Neutrophil (primary cell): ENCODE measurements around the gene YIPF2.
"Not testable (repeated sequence)": the region's sequence is repeated elsewhere in the genome, so short reads cannot be mapped to it uniquely, and the experiment has no call there.

ENCODE experiments used
- H3K27ac ChIP-seq: fragments of 200-600 bp; sonication (generic); 2 replicates; pipeline ENCODE4 v1.5.1; 2016; ENCODE audit warnings: mild to moderate bottlenecking, moderate library complexity
- H3K27me3 ChIP-seq: fragments of 200-600 bp; sonication (generic); 2 replicates; pipeline ENCODE4 v1.6.0; 2016; ENCODE audit warnings: mild to moderate bottlenecking
- H3K36me3 ChIP-seq: fragments of 200-600 bp; sonication (generic); 2 replicates; pipeline ENCODE4 v1.5.1; 2017
- H3K4me1 ChIP-seq, 2 experiments: fragments of 200-600 bp in 1 of 2; sonication (generic) in 1 of 2; 1 replicate in 1 of 2; 2 replicates in 1 of 2; pipeline versions ENCODE4 v1.5.1 to v1.6.1; 2013 to 2016; ENCODE audit warnings: low read depth in 1 of 2, low read length in 1 of 2, mild to moderate bottlenecking in 1 of 2, moderate library complexity in 1 of 2; ENCODE audit not compliant: control insufficient read depth in 1 of 2, insufficient read depth in 1 of 2
- H3K4me3 ChIP-seq, 2 experiments: fragments of 200-600 bp in 1 of 2; sonication (generic) in 1 of 2; 1 replicate in 1 of 2; 2 replicates in 1 of 2; pipeline ENCODE4 v1.5.1; 2013 to 2016; ENCODE audit warnings: low read depth in 1 of 2, low read length in 1 of 2, mild to moderate bottlenecking in 1 of 2, moderate library complexity in 1 of 2
- H3K9me3 ChIP-seq: fragments of 200-600 bp; sonication (generic); 2 replicates; pipeline ENCODE4 v1.5.1; 2016
- TF ChIP-seq, protein P1 (sequence below): fragments of 200-600 bp; sonication (generic); IDR thresholded peaks from 2 replicates; pipeline ENCODE4 v1.5.1; 2016; ENCODE audit warnings: antibody characterized with exemption

YIPF2 gene

DNA sequence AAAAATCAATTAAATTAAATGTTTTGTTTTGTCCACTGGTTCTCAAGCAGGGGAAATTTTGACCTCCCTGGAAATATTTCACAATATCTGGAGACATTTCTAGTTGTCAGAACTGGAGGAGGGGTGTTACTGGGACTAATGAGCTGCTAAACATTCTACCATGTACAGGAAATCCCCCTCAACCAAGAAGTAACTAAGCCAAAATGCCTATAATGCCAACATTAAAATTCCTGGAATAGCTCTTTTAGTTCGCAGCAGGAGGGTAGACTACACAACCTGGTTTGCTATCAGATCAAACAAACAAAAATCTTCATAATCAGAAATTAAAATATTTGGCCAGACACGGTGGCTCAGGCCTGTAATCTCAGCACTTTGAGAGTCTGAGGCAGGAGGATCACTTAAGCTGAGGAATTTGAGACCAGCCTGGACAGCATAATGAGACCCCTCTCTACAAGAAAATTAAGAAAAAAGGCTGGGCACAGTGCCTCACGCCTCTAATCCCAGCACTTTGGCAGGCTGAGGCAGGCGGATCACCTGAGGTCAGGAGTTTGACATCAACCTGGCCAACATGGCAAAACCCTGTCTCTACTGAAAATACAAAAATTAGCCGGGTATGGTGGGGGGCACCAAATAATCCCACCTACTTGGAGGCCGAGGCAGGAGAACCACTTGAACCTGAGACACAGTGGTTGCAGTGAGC lies 18.7 kb upstream of the YIPF2 start:
- Histone ChIP-seq H3K4me3 (no peak overlapping the region), H3K4me1 (peaks cover under 1 to 2% of the 10 kb centered on the region in 2 experiments), H3K36me3 (no peaks in the 10 kb centered on the region), H3K9me3 (no peaks in the 10 kb centered on the region), H3K27ac (no peak overlapping the region), H3K27me3 (no peaks in the 10 kb centered on the region)
- TF ChIP-seq, protein P1, sequence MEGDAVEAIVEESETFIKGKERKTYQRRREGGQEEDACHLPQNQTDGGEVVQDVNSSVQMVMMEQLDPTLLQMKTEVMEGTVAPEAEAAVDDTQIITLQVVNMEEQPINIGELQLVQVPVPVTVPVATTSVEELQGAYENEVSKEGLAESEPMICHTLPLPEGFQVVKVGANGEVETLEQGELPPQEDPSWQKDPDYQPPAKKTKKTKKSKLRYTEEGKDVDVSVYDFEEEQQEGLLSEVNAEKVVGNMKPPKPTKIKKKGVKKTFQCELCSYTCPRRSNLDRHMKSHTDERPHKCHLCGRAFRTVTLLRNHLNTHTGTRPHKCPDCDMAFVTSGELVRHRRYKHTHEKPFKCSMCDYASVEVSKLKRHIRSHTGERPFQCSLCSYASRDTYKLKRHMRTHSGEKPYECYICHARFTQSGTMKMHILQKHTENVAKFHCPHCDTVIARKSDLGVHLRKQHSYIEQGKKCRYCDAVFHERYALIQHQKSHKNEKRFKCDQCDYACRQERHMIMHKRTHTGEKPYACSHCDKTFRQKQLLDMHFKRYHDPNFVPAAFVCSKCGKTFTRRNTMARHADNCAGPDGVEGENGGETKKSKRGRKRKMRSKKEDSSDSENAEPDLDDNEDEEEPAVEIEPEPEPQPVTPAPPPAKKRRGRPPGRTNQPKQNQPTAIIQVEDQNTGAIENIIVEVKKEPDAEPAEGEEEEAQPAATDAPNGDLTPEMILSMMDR: no peak

DNA sequence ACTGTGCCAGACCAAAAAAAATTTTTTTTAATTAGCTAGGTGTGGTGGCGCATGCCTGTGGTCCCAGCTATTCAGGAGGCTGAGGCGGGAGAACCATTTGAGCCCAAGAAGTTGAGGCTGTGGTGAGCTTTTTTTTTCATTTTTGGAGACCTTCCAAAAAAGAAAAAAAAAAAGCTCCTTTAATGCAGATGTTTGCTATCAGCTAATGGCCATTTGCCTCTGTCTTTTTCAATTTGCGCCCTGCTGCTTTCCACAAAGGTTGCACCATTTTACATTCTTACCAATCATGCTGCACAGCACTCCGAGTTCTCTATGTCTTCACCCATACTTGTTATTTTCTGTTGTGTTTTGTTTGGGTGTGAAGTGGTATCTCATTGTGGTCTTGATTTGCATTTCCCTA lies 16.8 kb upstream of the YIPF2 start:
- TF ChIP-seq, protein P1: no peak
- Histone ChIP-seq H3K36me3 (no peaks in the 10 kb centered on the region), H3K9me3 (no peaks in the 10 kb centered on the region), H3K4me3 (no peak overlapping the region), H3K4me1 (peaks cover 8 to 9% of the 10 kb centered on the region in 2 experiments), H3K27me3 (no peaks in the 10 kb centered on the region), H3K27ac (no peak overlapping the region)

DNA sequence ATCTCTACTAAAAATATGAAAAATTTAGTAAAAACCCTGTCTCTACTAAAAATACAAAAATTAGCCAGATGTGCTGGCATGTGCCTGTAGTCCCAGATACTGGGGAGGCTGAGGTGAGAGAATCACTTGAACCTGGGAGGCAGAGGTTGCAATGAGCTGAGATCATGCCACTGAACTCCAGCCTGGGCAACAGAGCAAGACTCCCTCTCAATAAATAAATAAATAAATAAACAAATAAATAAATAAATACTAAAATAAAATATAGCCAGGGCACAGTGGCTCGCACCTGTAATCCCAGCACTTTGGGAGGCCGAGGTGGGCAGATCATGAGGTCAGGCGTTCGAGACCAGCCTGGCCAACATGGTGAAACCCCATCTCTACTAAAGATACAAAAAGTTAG lies 15.0 kb upstream of the YIPF2 start:
- not testable (repeated sequence) for H3K36me3 ChIP-seq, H3K4me3 ChIP-seq, H3K9me3 ChIP-seq, H3K27me3 ChIP-seq, H3K27ac ChIP-seq
- H3K4me1 ChIP-seq: peaks cover 21 to 23% of the 10 kb centered on the region in 2 experiments

DNA sequence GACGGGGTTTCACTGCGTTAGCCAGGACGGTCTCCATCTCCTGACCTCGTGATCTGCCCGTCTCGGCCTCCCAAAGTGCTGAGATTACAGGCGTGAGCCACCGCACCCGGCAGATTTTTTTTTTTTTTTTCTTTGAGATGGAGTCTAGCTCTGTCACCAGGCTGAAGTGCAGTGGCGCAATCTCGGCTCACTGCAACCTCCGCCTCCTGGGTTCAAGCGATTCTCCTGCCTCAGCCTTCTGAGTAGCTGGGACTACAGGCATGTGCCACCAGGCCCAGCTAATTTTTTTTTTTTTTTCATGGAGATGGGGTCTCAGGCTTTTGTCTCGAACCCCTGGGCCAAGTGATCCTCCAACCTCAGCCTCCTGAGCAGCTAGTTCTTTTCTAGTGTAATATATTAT lies 13.2 kb upstream of the YIPF2 start:
- H3K9me3 ChIP-seq, H3K36me3 ChIP-seq, H3K4me3 ChIP-seq, H3K27me3 ChIP-seq, H3K27ac ChIP-seq: not testable (repeated sequence)
- peaks cover 23 to 26% of the 10 kb centered on the region in 2 experiments for H3K4me1 ChIP-seq

DNA sequence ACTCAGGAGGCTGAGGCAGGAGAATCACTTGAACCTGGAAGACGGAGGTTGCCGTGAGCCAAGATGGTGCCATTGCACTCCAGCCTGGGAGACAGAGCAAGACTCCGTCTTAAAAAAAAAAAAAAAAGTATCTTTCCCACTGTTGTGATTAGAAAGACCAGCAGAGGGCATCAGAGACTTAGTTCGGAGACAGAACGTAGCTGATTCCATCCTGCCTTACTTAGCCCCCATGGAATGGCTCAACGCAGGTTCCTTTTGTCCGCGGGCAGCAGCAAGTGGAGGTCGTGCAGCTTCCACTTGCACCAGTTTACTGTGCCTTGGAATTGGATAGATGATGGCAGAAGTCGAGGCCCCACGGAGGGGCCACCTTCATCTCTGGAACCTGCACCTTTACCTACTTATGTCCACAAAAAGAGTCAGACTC lies 8.2 kb upstream of the YIPF2 start:
- TF ChIP-seq, protein P1: no peak
- Histone ChIP-seq H3K4me1 (peaks cover 20% of the 10 kb centered on the region in 2 experiments), H3K4me3 (no peak overlapping the region)

GRCh38 chr19:10935371-10936059 lies 7.1 kb upstream of the YIPF2 start:
- Histone ChIP-seq H3K36me3 (peaks cover 8% of the 10 kb centered on the region), H3K4me1 (peaks cover 19 to 20% of the 10 kb centered on the region in 2 experiments), H3K27ac (no peak overlapping the region), H3K4me3 (no peak overlapping the region), H3K9me3 (no peaks in the 10 kb centered on the region), H3K27me3 (no peaks in the 10 kb centered on the region)
- TF ChIP-seq, protein P1: no peak

More for the DNA sequence above, 8.2 kb upstream of the YIPF2 start:
- H3K9me3 ChIP-seq: no peaks in the 10 kb centered on the region
- H3K27ac ChIP-seq: no peak overlapping the region
- no peaks in the 10 kb centered on the region for H3K27me3 ChIP-seq
- H3K36me3 ChIP-seq: peaks cover 8% of the 10 kb centered on the region
